Lower leg skin (tissue), 3 donors: ENCODE data around the gene ZNF410.

ENCODE experiments used
- POLR2A ChIP-seq, 2 donors: fragments of 450-650 bp; IDR thresholded peaks; one replicate each; pipeline ENCODE4 v1.6.1; 2016 to 2017; ENCODE audit warnings: antibody characterized with exemption in 2 of 2, mild to moderate bottlenecking in 1 of 2, moderate library complexity in 1 of 2
- TF ChIP-seq, protein P1 (sequence below), 3 donors: fragments of 450-650 bp; IDR thresholded peaks; one replicate each; pipeline ENCODE4 v1.5.1; 2016; ENCODE audit warnings: antibody characterized with exemption in 3 of 3, mild to moderate bottlenecking in 3 of 3, moderate library complexity in 2 of 3

DNA sequence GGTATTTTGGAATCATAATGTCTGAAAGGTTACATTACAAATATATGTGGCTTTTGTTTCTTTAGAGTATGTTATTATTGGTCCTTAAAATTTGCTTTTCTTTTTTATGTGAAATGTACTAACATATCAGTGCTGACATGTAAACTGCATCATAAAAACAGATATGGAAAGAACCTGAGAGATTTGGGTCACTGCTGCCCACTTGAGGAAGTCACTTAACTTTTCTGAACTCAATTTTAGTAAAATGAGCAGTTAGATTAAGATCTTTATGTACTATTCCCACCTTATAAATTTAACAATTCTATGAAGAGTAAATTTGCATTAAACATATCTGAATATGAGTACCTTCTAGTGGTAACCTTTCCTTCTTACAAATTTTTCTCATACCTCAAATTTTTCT lies 27.5 kb upstream of the ZNF410 start:
- TF ChIP-seq, protein P1, sequence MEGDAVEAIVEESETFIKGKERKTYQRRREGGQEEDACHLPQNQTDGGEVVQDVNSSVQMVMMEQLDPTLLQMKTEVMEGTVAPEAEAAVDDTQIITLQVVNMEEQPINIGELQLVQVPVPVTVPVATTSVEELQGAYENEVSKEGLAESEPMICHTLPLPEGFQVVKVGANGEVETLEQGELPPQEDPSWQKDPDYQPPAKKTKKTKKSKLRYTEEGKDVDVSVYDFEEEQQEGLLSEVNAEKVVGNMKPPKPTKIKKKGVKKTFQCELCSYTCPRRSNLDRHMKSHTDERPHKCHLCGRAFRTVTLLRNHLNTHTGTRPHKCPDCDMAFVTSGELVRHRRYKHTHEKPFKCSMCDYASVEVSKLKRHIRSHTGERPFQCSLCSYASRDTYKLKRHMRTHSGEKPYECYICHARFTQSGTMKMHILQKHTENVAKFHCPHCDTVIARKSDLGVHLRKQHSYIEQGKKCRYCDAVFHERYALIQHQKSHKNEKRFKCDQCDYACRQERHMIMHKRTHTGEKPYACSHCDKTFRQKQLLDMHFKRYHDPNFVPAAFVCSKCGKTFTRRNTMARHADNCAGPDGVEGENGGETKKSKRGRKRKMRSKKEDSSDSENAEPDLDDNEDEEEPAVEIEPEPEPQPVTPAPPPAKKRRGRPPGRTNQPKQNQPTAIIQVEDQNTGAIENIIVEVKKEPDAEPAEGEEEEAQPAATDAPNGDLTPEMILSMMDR (IDR thresholded peaks at IDR 0.05): no peak
- TF ChIP-seq POLR2A (IDR thresholded peaks at IDR 0.05): no peak
